ENCODE data around the gene ACP5. TPM values are rescaled to one million over a fixed set of nuclear protein-coding genes. Genes with fewer than 3 reads are reported as not detected.

ACP5 gene
- total and polyA plus RNA-seq, 2 of the 8 experiments (the other 6 are each of a cell fraction or from before 2014, with no cell fraction given) = 9.0 to 14.3 TPM

GRCh38 chr19:11556634-11557420 lies 20.6 kb downstream of the ACP5 start (continued):
- TF ChIP-seq CHD2 (IDR thresholded peaks at IDR 0.05; ENCODE audit: low read length) (no peak), EP300 (IDR thresholded peaks at IDR 0.05; ENCODE audit: borderline replicate concordance in 1 of 2, low read depth in 2 of 2, low read length in 2 of 2) (no peak), TEAD4 (IDR thresholded peaks at IDR 0.05; ENCODE audit: low read depth, low read length) (no peak)

Measured in H1 (cell line).